ENCODE results near the gene CETP. TPM values are rescaled to one million over a fixed set of nuclear protein-coding genes. Genes with fewer than 3 reads are reported as not detected.

The CETP gene
- total and polyA plus RNA-seq, 2 of the 8 experiments (the other 6 are each of a cell fraction or from before 2014, with no cell fraction given), result not detected

DNA sequence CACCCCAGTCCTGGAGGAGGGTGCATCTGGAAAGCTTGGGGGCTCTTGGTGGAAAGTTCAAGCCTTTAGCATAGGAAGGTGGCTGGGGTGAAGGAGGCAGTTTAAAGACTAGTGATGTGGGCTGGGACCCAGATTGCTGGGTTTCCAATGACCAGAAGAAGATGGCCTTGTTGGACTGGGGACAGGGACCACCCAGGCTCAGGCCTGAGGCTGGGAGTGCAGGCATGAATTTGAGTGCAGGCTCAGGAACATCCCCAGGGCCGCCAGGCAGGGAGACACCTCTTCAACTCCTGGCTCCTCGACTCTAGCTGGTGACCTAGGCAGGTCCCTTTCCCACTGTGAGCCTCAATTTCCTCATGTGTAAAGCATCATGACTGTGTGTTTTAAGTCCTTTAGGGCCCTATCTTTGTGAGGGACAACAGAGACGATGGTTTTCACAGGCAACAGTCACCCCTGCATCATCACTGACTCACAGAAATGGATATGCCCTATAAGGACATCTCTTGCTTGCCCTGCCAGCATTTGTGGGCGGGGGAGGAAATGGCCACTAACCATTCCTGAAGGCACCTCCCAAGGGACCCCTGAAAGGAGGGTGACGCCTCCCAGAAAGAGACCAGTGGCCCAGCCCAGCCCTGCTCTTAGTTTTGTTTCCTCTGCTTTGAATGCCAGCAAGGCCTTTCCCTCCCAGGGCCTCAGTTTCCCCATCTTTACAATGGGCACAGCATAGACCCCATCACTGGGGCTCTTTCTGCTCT is 38.7 kb downstream of the CETP start:
- Histone ChIP-seq H3K18ac (ENCODE audit: extremely low read depth, low read length) (no peak overlapping the region), H2AFZ (ENCODE audit: low read length) (no peak overlapping the region), H3K27me3 (replicated peaks in 1 of 4; ENCODE audit: control insufficient read depth in 3 of 4, extremely low read depth in 1 of 4, insufficient read depth in 3 of 4, low read length in 3 of 4) (no peaks in the 10 kb centered on the region; a peak in 1 of 7 replicates), H2BK12ac (ENCODE audit: low read depth, low read length) (no peak overlapping the region), H3K27ac (ENCODE audit: low read depth, low read length) (no peak overlapping the region), H3K9me3 (ENCODE audit: insufficient read depth in 2 of 2, low read depth in 1 of 2, low read length in 1 of 2) (no peaks in the 10 kb centered on the region), H3K79me1 (ENCODE audit: low read depth, low read length) (no peaks in the 10 kb centered on the region), H2BK5ac (ENCODE audit: low read depth, low read length) (no peak overlapping the region), H3K23ac (ENCODE audit: insufficient read length) (no peak overlapping the region), H3K36me3 (ENCODE audit: control insufficient read depth in 2 of 4, insufficient read depth in 4 of 4, low read length in 3 of 4) (no peaks in the 10 kb centered on the region), H4K91ac (replicated peaks; ENCODE audit: insufficient read length, low read length) (no peak overlapping the region), H2BK20ac (ENCODE audit: low read length) (no peak overlapping the region), H3K9ac (replicated peaks in 1 of 4; ENCODE audit: extremely low read depth in 1 of 4, low read depth in 3 of 4, low read length in 3 of 4) (no peak overlapping the region), H4K8ac (ENCODE audit: extremely low read depth, insufficient read depth, low read length) (no peak overlapping the region), H4K5ac (ENCODE audit: insufficient read length, low read depth, low read length) (no peak overlapping the region), H3K4ac (replicated peaks; ENCODE audit: insufficient read length, low read depth, low read length) (no peak overlapping the region), H4K20me1 (replicated peaks in 1 of 2; ENCODE audit: control insufficient read depth in 1 of 2, insufficient read depth in 2 of 2, low read length in 2 of 2) (no peaks in the 10 kb centered on the region), H3K4me2 (ENCODE audit: insufficient read depth in 1 of 2, low read depth in 2 of 2, low read length in 2 of 2) (no peak overlapping the region), H3K4me1 (replicated peaks in 1 of 4; ENCODE audit: control insufficient read depth in 3 of 4, insufficient read depth in 4 of 4, low read length in 3 of 4) (peaks cover 0 to 11% (median 6%) of the 10 kb centered on the region in 4 experiments; a peak in 4 of 7 replicates), H3K23me2 (ENCODE audit: low read depth, low read length) (no peaks in the 10 kb centered on the region), H3K56ac (replicated peaks; ENCODE audit: insufficient read length, low read depth, low read length) (no peak overlapping the region), H3K14ac (ENCODE audit: insufficient read length) (no peak overlapping the region), H2BK120ac (replicated peaks; ENCODE audit: low read depth, low read length) (no peak overlapping the region), H3K4me3 (ENCODE audit: extremely low read depth in 1 of 4, insufficient read depth in 2 of 4, low read depth in 3 of 4, low read length in 4 of 4) (no peak overlapping the region), H2BK15ac (ENCODE audit: low read length) (no peak overlapping the region), H2AK5ac (ENCODE audit: low read depth, low read length) (no peak overlapping the region), H3K79me2 (ENCODE audit: control insufficient read depth in 1 of 2, insufficient read depth in 2 of 2, low read length in 2 of 2) (no peaks in the 10 kb centered on the region)
- WGBS, 2 experiments (ENCODE audit: extremely low coverage in 1 of 2, insufficient coverage in 1 of 2, insufficient read length in 1 of 2, insufficient replicate concordance in 2 of 2, low coverage in 1 of 2, low lambda C conversion rate in 2 of 2, missing lambda C conversion rate in 1 of 2), result 88% methylated on average over 5 of the region's 5 CpGs; no CpG with 5 or more reads in 1 of the 2 experiments
- DNase-seq (ENCODE audit: low read depth in 1 of 2, low spot score in 2 of 2), result no peak
- POLR2A ChIA-PET (ENCODE audit: partially characterized antibody), result no interaction called here
- FAIRE-seq, result no peak
- CTCF ChIA-PET (ENCODE audit: partially characterized antibody), result interaction anchor here (1.0 kb wide), 1 partner anchor 38 kb away, joined by 3 read pairs; no protein-coding TSS in a partner anchor
- TF ChIP-seq PHF8 (conservative IDR thresholded peaks at IDR 0.05; ENCODE audit: low read depth, low read length) (no peak), TBP (IDR thresholded peaks at IDR 0.05; ENCODE audit: low read depth, low read length) (no peak), BCL11A (IDR thresholded peaks at IDR 0.05; ENCODE audit: low read depth in 2 of 2, low read length in 2 of 2) (no peak), JUND (IDR thresholded peaks at IDR 0.05; ENCODE audit: low read length) (no peak), NANOG (IDR thresholded peaks at IDR 0.05; ENCODE audit: insufficient read depth, low read depth, low read length, poor library complexity, severe bottlenecking) (no peak), KDM4A (IDR thresholded peaks at IDR 0.05; ENCODE audit: low read depth, low read length, severe bottlenecking) (no peak), CBX8 (IDR thresholded peaks at IDR 0.05; ENCODE audit: borderline replicate concordance, low read depth, low read length) (no peak), GABPA (IDR thresholded peaks at IDR 0.05; ENCODE audit: borderline replicate concordance, insufficient read depth, low read length) (no peak), SIRT6 (IDR thresholded peaks at IDR 0.05; ENCODE audit: low read length) (no peak)
